K562 (cell line): ENCODE measurements around the gene FRMD4A. TPM values are rescaled to one million over a fixed set of nuclear protein-coding genes. Genes with fewer than 3 reads are reported as not detected.

ENCODE experiments used
- ATAC-seq: fragments of 200-7000 bp; cut with Tn5 transposase; 3 replicates; pipeline ENCODE4 v1.9.1; 2020; ENCODE audit warnings: moderate library complexity
- BruUV-seq: library from RNA; stranded (reverse); fragments of 400-500 nt; replicated peaks from 2 replicates; lab custom pipeline; 2021; lab: Mats Ljungman, UMichigan
- CTCF ChIA-PET: fragments of 300-600 bp; formaldehyde crosslinking; extraction: SDS; loops from one replicate; lab custom pipeline; 2021; ENCODE audit warnings: low intra/inter-chr PET ratio; lab: Yijun Ruan, JAX
- POLR2A ChIA-PET: fragments of 300-600, 350-650 bp; sonication (Branson Sonifier 250); formaldehyde crosslinking; extraction: SDS; loops from one replicate; lab custom pipeline; 2021; ENCODE audit warnings: antibody characterized with exemption, inconsistent platforms; lab: Yijun Ruan, JAX
- DNase-seq, 4 experiments: peaks; one replicate each; pipeline versions ENCODE4 v3.0.0 to v3.0.0-alpha.2; 2011 to 2018; ENCODE audit warnings: low spot score in 3 of 4, mixed read lengths in 3 of 4; ENCODE audit errors: extremely low read depth in 1 of 4
- FAIRE-seq: peaks from 2 replicates; lab custom pipeline; 2011; peaks lifted over from hg19 to GRCh38; lab: Jason Lieb, UNC
- H2AFZ ChIP-seq: 2 replicates; pipeline ENCODE4 v1.6.0; 2011; ENCODE audit warnings: low read depth, low read length, control low read depth, inconsistent platforms
- H3K27ac ChIP-seq: fragments of 200-600 bp; 3 replicates; pipeline ENCODE4 v1.8.0; 2011; ENCODE audit warnings: low read depth, mild to moderate bottlenecking, control low read depth, inconsistent platforms, low read length, moderate library complexity, mixed read lengths; ENCODE audit errors: extremely low read depth
- H3K27me3 ChIP-seq, 2 experiments: fragments of 300-600 bp in 1 of 2; 2 replicates in 1 of 2; 3 replicates in 1 of 2; pipeline versions ENCODE4 v1.6.0 to v1.8.0; 2011; ENCODE audit warnings: inconsistent platforms in 2 of 2, low read length in 2 of 2, mild to moderate bottlenecking in 1 of 2, mixed read lengths in 1 of 2, moderate library complexity in 1 of 2; ENCODE audit not compliant: control insufficient read depth in 2 of 2, insufficient read depth in 2 of 2
- H3K36me3 ChIP-seq: fragments of 300-600 bp; 3 replicates; pipeline ENCODE4 v1.8.0; 2011; ENCODE audit warnings: mild to moderate bottlenecking, low read length, inconsistent platforms; ENCODE audit not compliant: control insufficient read depth, insufficient read depth
- H3K4me1 ChIP-seq, 2 experiments: fragments of 200-600 bp in 1 of 2; replicated peaks in 1 of 2; 2 replicates in 1 of 2; 3 replicates in 1 of 2; pipeline versions ENCODE4 v1.5.1 to v1.8.0; 2011; ENCODE audit warnings: inconsistent platforms in 2 of 2, low read length in 2 of 2, mild to moderate bottlenecking in 1 of 2, mixed read lengths in 1 of 2, moderate library complexity in 1 of 2; ENCODE audit not compliant: control insufficient read depth in 2 of 2, insufficient read depth in 2 of 2
- H3K4me2 ChIP-seq: 2 replicates; pipeline ENCODE4 v1.6.1; 2011; ENCODE audit warnings: low read length, control low read depth, inconsistent platforms, mixed read lengths; ENCODE audit not compliant: insufficient read depth
- H3K4me3 ChIP-seq: fragments of 200-600 bp; sonication (generic), shearing (Covaris generic); 2 replicates; pipeline ENCODE4 v1.5.1; 2016; ENCODE audit warnings: control low read depth, inconsistent platforms
- H3K79me2 ChIP-seq: fragments of 200-600 bp; 3 replicates; pipeline ENCODE4 v1.8.0; 2011; ENCODE audit warnings: low read length, inconsistent platforms; ENCODE audit not compliant: control insufficient read depth, insufficient read depth
- H3K9ac ChIP-seq, 2 experiments: 2 replicates each; pipeline versions ENCODE4 v1.6.0 to v1.6.1; 2011; ENCODE audit warnings: low read depth in 2 of 2, low read length in 2 of 2, control low read depth in 1 of 2, inconsistent platforms in 1 of 2, mild to moderate bottlenecking in 1 of 2, mixed read lengths in 1 of 2; ENCODE audit not compliant: insufficient read depth in 1 of 2
- H3K9me1 ChIP-seq: one replicate; pipeline ENCODE4 v1.6.0; 2011; ENCODE audit warnings: inconsistent platforms, mild to moderate bottlenecking, low read length, moderate library complexity; ENCODE audit not compliant: control insufficient read depth, insufficient read depth
- H3K9me3 ChIP-seq: replicated peaks from 2 replicates; pipeline ENCODE4 v1.5.1; 2011; ENCODE audit warnings: low read depth, low read length, inconsistent platforms; ENCODE audit not compliant: control insufficient read depth, insufficient read depth
- H4K20me1 ChIP-seq: replicated peaks from 2 replicates; pipeline ENCODE4 v1.6.1; 2011; ENCODE audit warnings: low read length, inconsistent platforms, mixed read lengths; ENCODE audit not compliant: control insufficient read depth, insufficient read depth
- E2F4 ChIP-seq: sonication (generic); formaldehyde crosslinking; IDR thresholded peaks from 2 replicates; pipeline ENCODE4 v1.8.0; 2022; ENCODE audit warnings: mild to moderate bottlenecking, low read depth, missing genetic modification reagents
- FOXK1 ChIP-seq: sonication (generic); formaldehyde crosslinking; IDR thresholded peaks from 2 replicates; pipeline ENCODE4 v1.8.0; 2022; ENCODE audit warnings: missing genetic modification reagents, mild to moderate bottlenecking, borderline replicate concordance
- LARP7 ChIP-seq: fragments of 450-650 bp; IDR thresholded peaks from 2 replicates; pipeline ENCODE4 v1.6.1; 2016
- PHB ChIP-seq: fragments of 250-450 bp; sonication (Bioruptor Pico); IDR thresholded peaks from 2 replicates; pipeline ENCODE4 v1.5.0; 2021
- POLR2A ChIP-seq: fragments of 450-650 bp; conservative IDR thresholded peaks from 2 replicates; pipeline ENCODE4 v1.6.1; 2016
- RFX7 ChIP-seq: fragments of 250-450 bp; sonication (Bioruptor Pico); IDR thresholded peaks from 2 replicates; pipeline ENCODE4 v1.5.1; 2021; ENCODE audit warnings: mild to moderate bottlenecking
- TFAP4 ChIP-seq: sonication (generic); formaldehyde crosslinking; IDR thresholded peaks from 2 replicates; pipeline ENCODE4 v1.8.0; 2022; ENCODE audit warnings: missing genetic modification reagents, mild to moderate bottlenecking, moderate library complexity, borderline replicate concordance
- XRCC4 ChIP-seq: IDR thresholded peaks from one replicate; pipeline ENCODE4 v1.6.1; 2011; ENCODE audit not compliant: insufficient read depth, insufficient read length; ENCODE audit errors: extremely low read depth
- ZBED1 ChIP-seq: IDR thresholded peaks from 2 replicates; pipeline ENCODE4 v1.6.1; 2014
- ZKSCAN1 ChIP-seq: fragments of 150-350 bp; IDR thresholded peaks from 2 replicates; pipeline ENCODE4 v1.6.1; 2016; ENCODE audit warnings: low read depth, low read length
- ZNF263 ChIP-seq: sonication (generic); formaldehyde crosslinking; IDR thresholded peaks from 2 replicates; pipeline ENCODE4 v1.8.0; 2022; ENCODE audit warnings: mild to moderate bottlenecking, missing genetic modification reagents, borderline replicate concordance
- ZNF347 ChIP-seq: fragments of 450-650 bp; formaldehyde crosslinking; IDR thresholded peaks from 2 replicates; pipeline ENCODE4 v1.4.0; 2020; ENCODE audit warnings: low read depth, mild to moderate bottlenecking, moderate library complexity
- ZNF398 ChIP-seq: fragments of 250-450 bp; sonication (Bioruptor Pico); IDR thresholded peaks from 2 replicates; pipeline ENCODE4 v1.8.0; 2021; ENCODE audit warnings: moderate library complexity, mild to moderate bottlenecking, inconsistent platforms
- ZNF668 ChIP-seq: fragments of 250-450 bp; sonication (Bioruptor Pico); IDR thresholded peaks from 2 replicates; pipeline ENCODE4 v1.8.0; 2022; ENCODE audit warnings: mild to moderate bottlenecking, inconsistent platforms
- ZNF76 ChIP-seq: fragments of 250-450 bp; sonication (Bioruptor Pico); IDR thresholded peaks from 2 replicates; pipeline ENCODE4 v1.4.0; 2020; ENCODE audit warnings: mild to moderate bottlenecking, moderate library complexity, borderline replicate concordance
- WGBS: fragments of 100-300 bp; shearing (Covaris generic); methylation state at CpG from one replicate; pipeline ENCODE4 v1.1.6; 2016; ENCODE audit warnings: low coverage, mixed read lengths; ENCODE audit not compliant: insufficient coverage; ENCODE audit errors: missing lambda C conversion rate; 5-methylcytosine and 5-hydroxymethylcytosine counted together
- in situ Hi-C: fragments of 300-500 bp; cut with MboI; formaldehyde crosslinking; loops from 4 replicates; pipeline ENCODE4 v1.15.0; 2018; ENCODE audit warnings: inconsistent platforms, mixed read lengths
- intact Hi-C: fragments of 100-400 bp; cut with micrococcal nuclease; formaldehyde crosslinking; loops from 2 replicates; pipeline ENCODE4 v1.14.2; 2022
- polyA plus RNA-seq, 8 experiments: library from polyadenylated mRNA; depleted of rRNA in 4 of 8; stranded (reverse) in 5 of 8; unstranded in 3 of 8; fragments of >200 nt; fragmentation: Nextera tagmentation in 2 of 8; fragmentation: Illumina TruSeq in 1 of 8; extraction: Ambion mirVana in 2 of 8; extraction: Trizol in 1 of 8; gene quantifications; 2 replicates each; pipeline versions ENCODE4 v1.2.1 to v1.2.3, GENCODE V29; 2011 to 2014; ENCODE audit warnings: inconsistent platforms in 1 of 8, missing spikeins in 1 of 8
- total RNA-seq, 7 experiments: library from RNA; depleted of rRNA in 6 of 7; stranded (reverse); fragments of >200 nt in 6 of 7; fragmentation: Illumina TruSeq in 2 of 7; extraction: Trizol in 2 of 7; gene quantifications; 2 replicates each; pipeline versions ENCODE4 v1.2.1 to v1.2.3, GENCODE V29; 2011 to 2021; ENCODE audit warnings: low replicate concordance in 1 of 7

Gene FRMD4A
- total and polyA plus RNA-seq, 9 of the 15 experiments (the other 6 are each of a cell fraction or from before 2014, with no cell fraction given): 0.80 to 5.2 (median 3.0) TPM

GRCh38 chr10:13658264-13658663 is 672.5 kb downstream of the FRMD4A start (continued):
- TF ChIP-seq ZKSCAN1 (no peak), ZBED1 (no peak), ZNF263 (CRISPR knock-in tag) (no peak), ZNF76 (CRISPR knock-in tag) (no peak)
- TF ChIP-seq, all 486 proteins: peak for 0

GRCh38 chr10:13657101-13657680 is 673.5 kb downstream of the FRMD4A start:
- 85% methylated on average over 14 of the region's 49 CpGs for WGBS
- no peak overlapping the region for H2AFZ ChIP-seq
- peaks cover 4% of the 10 kb centered on the region for H3K9me1 ChIP-seq
- CTCF ChIA-PET: no interaction called here
- H3K9me3 ChIP-seq: no peaks in the 10 kb centered on the region
- no peaks in the 10 kb centered on the region for H3K27me3 ChIP-seq
- peaks cover 10% of the 10 kb centered on the region for H4K20me1 ChIP-seq
- no peak overlapping the region; a peak in 1 of 4 replicates for H3K9ac ChIP-seq
- no peak overlapping the region for H3K4me3 ChIP-seq
- H3K79me2 ChIP-seq: no peaks in the 10 kb centered on the region
- POLR2A ChIA-PET: interaction anchor here (0.6 to 1.0 kb wide), 2 partner anchors 106 to 139 kb away, joined by 3 read pairs; no protein-coding TSS in a partner anchor
- peaks cover 2% of the 10 kb centered on the region; the same call in 1 of the 3 replicates for H3K36me3 ChIP-seq
- no peak for TF ChIP-seq POLR2A
- TF ChIP-seq TFAP4 (CRISPR knock-in tag): no peak
- no peak for TF ChIP-seq FOXK1 (CRISPR knock-in tag)
- no peak for TF ChIP-seq ZNF347 (CRISPR knock-in tag)
- TF ChIP-seq ZNF398 (CRISPR knock-in tag): no peak
- TF ChIP-seq LARP7: no peak
- no peak for TF ChIP-seq PHB (CRISPR knock-in tag)
- no peak for TF ChIP-seq XRCC4
- TF ChIP-seq RFX7 (CRISPR knock-in tag): no peak
- TF ChIP-seq E2F4 (CRISPR knock-in tag): no peak
- TF ChIP-seq ZNF668 (CRISPR knock-in tag): no peak
- BruUV-seq: no TSS peak
- H3K27ac ChIP-seq: no peak overlapping the region
- no peak for FAIRE-seq
- ATAC-seq: no peak
- peaks cover 0 to 3% of the 10 kb centered on the region in 2 experiments; a peak in 1 of 5 replicates for H3K4me1 ChIP-seq
- no peak overlapping the region for H3K4me2 ChIP-seq
- intact Hi-C loops: no loop called here
- in situ Hi-C loops: no loop called here
- DNase-seq: no peak
